Caki2 (cell line): ENCODE results near the gene MPHOSPH9. TPM values are rescaled to one million over a fixed set of nuclear protein-coding genes. Genes with fewer than 3 reads are reported as not detected.
"Not testable (repeated sequence)": the region's sequence is repeated elsewhere in the genome, so short reads cannot be mapped to it uniquely, and the experiment has no call there.

Source experiments
- DNase-seq: peaks from one replicate; pipeline ENCODE4 v3.0.0-alpha.2; 2015; ENCODE audit warnings: low read depth
- in situ Hi-C: cut with HindIII; loops from 2 replicates; pipeline ENCODE4 v1.10.0; 2016; ENCODE audit warnings: low sequenced_read_pairs, low pct_unique_long_range_greater_than_20kb, mixed read lengths
- total RNA-seq: library from RNA; depleted of rRNA; stranded (reverse); fragments of >200 nt; shearing (Covaris generic); gene quantifications from 2 replicates; pipeline ENCODE4 v1.2.3, GENCODE V29; 2014; ENCODE audit warnings: low replicate concordance

Gene MPHOSPH9
- total RNA-seq, 1 experiment from 2014 or later, result 31.5 TPM

DNA sequence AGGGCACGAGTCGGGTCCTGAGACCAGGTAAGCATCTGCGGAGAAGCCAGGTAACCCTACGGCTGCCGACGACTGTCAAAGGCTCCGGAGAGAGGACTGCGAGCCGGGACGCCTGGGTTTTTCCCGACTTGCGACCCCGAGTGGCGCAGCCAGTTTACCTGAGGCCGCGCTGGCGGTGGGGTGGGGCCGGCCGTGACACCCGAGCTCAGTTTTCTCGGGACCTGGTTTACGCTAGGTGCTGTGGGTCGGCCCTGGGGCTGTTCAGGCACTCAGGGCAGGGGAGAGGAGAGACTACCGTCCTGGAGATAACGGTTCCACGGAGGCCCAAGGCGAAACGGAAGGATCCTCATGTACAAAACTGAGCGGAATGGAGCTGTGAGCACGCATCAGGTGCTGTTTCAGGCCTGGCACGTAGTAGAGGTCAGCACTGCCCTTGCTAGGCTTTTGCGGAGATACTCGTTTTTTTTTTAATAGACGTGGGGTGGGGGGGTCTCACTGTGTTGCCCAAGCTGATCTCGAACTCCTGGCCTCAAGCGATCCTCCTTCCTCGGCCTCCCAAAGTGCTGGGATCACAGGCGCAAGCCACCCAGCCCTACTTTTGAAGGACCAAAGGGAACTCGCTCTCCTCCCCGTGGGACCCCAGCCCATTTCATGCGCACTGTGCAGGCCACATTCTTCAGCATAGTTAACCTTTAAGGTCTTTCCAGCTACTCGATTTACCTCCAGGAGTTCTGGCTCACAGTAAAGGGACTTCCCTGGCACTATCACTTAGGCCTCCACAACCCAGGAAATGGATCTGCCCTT is 766 bp upstream of the MPHOSPH9 start:
- no peak for DNase-seq
- in situ Hi-C loops, result loop anchor here (25.0 kb wide), 1 partner anchor 196 kb away; no protein-coding TSS in a partner anchor

DNA sequence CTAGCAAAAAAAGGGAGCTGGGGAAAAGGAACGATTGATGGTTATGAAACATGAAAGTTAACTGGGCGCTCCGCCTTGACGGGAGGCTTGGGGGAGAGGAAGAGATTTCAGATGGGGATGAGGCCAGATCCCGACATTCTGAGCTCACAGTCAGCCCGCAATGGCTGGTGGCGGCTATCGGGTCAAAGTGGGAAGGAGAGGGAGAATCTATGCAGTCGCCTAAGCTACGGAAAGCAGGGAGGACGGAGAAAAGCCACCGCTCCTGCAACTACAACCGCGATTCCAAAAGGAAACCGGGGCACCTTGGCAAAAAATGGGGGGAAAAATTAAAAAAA is 502 bp downstream of the MPHOSPH9 start:
- no peak for DNase-seq
- in situ Hi-C loops, result loop anchor here (25.0 kb wide), 1 partner anchor 195 kb away; no protein-coding TSS in a partner anchor

DNA sequence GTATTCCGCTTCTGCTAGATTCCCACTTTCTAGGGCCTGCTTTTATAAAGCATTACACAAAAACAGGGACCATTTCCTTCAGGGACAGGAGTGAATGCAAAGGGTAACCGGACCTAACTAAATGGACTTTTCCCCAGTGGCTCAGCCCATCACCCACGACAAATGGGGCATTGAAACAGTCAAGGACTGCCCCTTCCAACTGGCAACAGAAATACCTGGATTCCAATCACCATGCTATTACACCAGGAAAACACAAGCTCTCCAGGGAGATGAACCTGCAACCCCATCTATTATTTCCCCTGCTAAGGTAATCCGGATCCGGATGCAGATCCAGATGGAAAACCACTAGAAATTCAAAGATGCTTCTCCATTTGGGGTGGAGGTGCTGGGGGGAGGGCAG is 1.0 kb downstream of the MPHOSPH9 start:
- in situ Hi-C loops, result loop anchor here (25.0 kb wide), 1 partner anchor 195 kb away; no protein-coding TSS in a partner anchor
- no peak for DNase-seq

DNA sequence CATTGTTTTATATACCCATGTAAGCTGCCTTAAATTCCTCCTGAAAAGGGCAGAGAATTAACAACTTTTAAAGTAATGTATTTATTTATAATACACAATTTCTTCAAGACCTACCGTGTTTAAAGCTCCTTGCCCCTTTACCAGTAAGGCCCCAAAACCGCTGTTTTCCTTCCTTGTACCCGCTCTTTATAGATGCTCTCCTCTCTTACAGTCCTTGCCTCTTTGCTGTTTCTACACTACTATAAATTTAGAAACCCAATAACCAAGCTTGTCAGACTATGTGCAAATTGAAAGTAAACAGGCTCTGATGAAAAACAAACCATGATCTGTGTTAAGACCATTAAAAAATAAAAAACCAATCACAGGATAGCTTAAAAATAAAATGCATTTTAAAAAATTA is 3.9 kb downstream of the MPHOSPH9 start:
- DNase-seq, result no peak
- in situ Hi-C loops, result loop anchor here (25.0 kb wide), 1 partner anchor 192 kb away; no protein-coding TSS in a partner anchor

DNA sequence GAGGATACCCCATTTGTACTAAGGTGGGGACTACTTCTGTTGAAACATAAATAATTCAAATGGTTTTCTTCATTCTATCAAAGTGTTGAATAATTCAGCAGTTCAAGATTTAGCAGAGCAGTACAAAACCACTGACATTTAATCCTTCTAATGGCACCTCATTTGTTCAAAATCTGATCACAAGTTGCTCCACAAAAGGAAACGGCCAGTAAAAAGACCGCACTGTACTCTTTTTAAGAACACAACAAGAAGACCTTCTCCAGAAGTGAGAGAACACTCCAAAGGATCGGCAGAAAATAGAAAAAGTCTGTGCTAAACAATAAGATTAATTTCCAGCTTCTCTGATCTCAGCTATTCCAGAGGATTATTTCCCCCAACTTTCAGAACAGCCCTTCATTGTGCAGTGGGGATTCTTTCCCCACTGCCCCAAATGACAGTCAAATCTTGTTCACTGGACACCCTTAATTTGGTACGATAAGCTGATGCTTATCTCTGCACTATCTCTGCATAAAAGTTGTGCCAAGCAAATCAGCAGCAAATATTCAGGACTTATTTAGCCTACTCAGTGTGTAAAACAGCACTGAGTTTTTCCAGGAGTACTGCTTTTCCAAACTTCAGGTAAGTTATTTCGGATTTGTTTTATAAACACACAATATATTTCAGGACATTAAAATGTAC is 5.2 kb downstream of the MPHOSPH9 start:
- in situ Hi-C loops, result loop anchor here (25.0 kb wide), 1 partner anchor 190 kb away; no protein-coding TSS in a partner anchor
- no peak for DNase-seq

GRCh38 chr12:123225443-123225842 is 7.5 kb downstream of the MPHOSPH9 start:
- in situ Hi-C loops, result loop anchor here (25.0 kb wide), 1 partner anchor 188 kb away; no protein-coding TSS in a partner anchor
- DNase-seq, result no peak

GRCh38 chr12:123223241-123223668 is 9.7 kb downstream of the MPHOSPH9 start:
- no peak for DNase-seq
- in situ Hi-C loops, result no loop called here

- DNase-seq, in situ Hi-C loops: not testable (repeated sequence)
Observed at GRCh38 chr12:123207815-123208214, 25.1 kb downstream of the MPHOSPH9 start.

GRCh38 chr12:123206794-123207193 is 26.1 kb downstream of the MPHOSPH9 start:
- in situ Hi-C loops, DNase-seq: not testable (repeated sequence)

DNA sequence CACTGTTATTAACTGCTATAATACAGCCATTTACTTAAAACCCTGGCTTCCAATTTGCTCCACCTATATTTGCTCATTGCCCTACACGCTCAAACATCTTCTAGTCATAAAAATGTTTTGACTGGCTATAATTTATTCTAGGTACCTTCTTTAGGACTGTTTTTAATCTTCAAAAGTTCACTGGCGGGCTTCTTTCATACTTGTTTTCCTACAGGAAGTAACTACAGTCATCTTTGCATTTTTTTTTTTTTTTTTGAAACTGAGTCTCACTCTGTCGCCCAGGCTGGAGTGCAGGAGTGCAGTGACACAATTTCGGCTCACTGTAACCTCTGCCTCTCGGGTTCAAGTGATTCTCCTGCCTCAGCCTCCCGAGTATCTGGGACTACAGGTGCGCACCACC is 32.5 kb downstream of the MPHOSPH9 start:
- in situ Hi-C loops, result no loop called here
- DNase-seq, result no peak

DNA sequence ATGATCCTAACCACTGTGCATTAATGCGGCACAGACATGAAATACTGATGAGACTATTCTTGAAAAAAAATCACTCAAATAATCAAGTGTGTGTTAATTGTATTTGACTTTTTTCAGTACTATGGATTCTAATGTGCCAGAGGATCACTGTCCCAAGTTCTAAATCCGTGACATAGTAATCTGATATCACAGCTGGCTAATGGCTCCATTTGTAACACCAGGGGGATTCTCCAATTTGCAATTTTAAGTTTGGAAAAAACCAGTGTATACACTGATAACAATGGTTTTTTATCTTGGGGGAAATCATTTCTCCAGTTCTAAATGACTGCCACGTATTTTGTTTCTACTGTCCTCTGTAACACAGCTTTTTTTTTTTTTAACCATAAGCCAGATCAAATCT is 33.0 kb downstream of the MPHOSPH9 start:
- DNase-seq, result no peak
- in situ Hi-C loops, result no loop called here

GRCh38 chr12:123187637-123188036 is 45.3 kb downstream of the MPHOSPH9 start:
- in situ Hi-C loops, result no loop called here
- no peak for DNase-seq

- in situ Hi-C loops, result no loop called here
- no peak for DNase-seq
Observed at GRCh38 chr12:123180171-123180570, 52.8 kb downstream of the MPHOSPH9 start.

DNA sequence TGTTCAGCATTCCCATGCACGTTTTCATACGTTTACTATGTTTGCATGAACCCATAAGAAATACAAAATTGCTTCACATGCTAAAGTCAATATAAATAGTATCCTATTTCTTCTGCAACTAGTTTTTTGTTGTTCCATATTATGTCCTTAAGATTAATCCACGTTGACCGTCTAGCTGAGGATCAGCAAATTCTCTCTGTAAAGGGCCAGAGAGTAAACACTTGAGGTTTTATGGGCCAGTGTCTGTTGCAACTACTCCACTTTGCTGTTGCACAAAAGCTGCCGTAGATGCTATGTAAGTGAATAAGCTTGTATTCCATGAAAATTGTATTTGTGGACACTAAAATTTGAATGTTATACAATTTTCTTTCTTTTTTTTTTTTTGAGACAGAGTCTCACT is 61.0 kb downstream of the MPHOSPH9 start:
- in situ Hi-C loops, result no loop called here
- no peak for DNase-seq

DNA sequence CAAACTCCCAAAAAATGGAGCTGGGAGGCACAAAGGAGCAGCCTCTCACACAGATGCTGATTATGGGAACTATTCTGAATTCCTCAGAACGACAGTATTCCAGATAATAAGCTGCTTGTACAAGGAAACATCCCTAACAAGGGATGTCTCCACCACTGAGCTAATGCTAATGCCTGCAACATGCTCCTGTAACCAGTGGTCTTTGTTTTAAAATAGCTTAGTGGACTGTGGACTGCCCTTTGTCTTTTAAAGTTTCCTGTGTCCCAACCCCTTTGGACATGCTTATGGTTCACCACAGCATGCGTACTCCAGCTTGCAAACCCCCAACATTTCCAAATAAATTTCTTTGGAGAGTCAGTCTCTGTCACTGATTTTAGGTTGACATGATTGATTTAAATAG is 65.6 kb downstream of the MPHOSPH9 start:
- in situ Hi-C loops, result no loop called here
- DNase-seq, result no peak

- DNase-seq, result no peak
- in situ Hi-C loops, result no loop called here
Observed at GRCh38 chr12:123165537-123165936, 67.4 kb downstream of the MPHOSPH9 start.

DNA sequence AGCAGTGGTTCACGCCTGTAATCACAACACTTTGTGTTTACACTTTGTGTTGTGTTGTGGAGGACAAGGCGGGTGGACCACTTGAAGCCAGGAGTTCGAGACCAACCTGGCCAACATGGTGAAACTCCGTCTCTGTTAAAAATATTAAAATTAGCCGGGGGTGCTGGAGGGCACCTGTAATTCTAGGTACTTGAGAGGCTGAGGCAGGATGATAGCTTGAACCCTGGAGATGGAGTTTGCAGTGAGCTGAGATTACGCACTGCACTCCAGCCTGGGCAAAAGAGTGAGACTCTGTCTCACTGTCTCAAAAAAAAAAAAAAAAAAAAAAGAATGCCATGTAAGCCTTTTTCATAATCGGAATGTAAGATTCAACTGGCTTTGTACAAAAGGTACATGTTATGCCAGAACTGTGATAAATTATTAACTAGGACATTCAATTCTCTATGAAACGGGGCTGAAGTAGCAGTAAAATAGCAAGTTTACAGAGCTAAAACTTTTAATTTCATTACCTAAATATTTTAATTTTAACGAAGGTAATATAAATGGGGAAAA is 68.2 kb downstream of the MPHOSPH9 start:
- DNase-seq, result no peak
- in situ Hi-C loops, result no loop called here

DNA sequence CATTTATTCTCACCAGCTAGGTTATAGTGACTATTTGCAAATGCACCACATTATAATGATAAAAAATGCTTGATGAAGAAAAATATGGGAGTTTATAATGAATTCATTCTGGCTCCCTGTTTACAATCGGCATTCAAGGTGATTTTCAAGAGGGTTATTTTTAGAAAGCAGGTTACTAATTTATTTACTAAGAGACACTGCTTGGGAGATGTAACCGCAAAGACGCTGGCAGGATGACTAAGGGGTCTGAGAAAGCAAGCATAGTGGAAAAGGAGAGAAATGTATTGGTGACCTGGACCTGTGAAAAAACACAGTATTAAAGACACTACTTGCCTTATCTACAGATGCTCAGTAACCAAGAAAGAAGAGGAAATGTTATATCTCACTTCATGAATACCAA is 68.7 kb downstream of the MPHOSPH9 start:
- in situ Hi-C loops, result no loop called here
- DNase-seq, result peak; percentile 92

- in situ Hi-C loops, result no loop called here
- no peak for DNase-seq
Observed at GRCh38 chr12:123163227-123163626, 69.7 kb downstream of the MPHOSPH9 start.
